HG03571 (cell line): Measurements from ENCODE around the gene ARHGEF10L.
"Not testable (repeated sequence)": the region's sequence is repeated elsewhere in the genome, so short reads cannot be mapped to it uniquely, and the experiment has no call there.

ENCODE experiments used
- ATAC-seq: cut with Tn5 transposase; IDR thresholded peaks from one replicate; pipeline ENCODE4 v1.9.1; 2021; ENCODE audit not compliant: unreplicated experiment

The ARHGEF10L gene

GRCh38 chr1:17733661-17734060, 194.2 kb downstream of the ARHGEF10L start:
- ATAC-seq, result no peak

DNA sequence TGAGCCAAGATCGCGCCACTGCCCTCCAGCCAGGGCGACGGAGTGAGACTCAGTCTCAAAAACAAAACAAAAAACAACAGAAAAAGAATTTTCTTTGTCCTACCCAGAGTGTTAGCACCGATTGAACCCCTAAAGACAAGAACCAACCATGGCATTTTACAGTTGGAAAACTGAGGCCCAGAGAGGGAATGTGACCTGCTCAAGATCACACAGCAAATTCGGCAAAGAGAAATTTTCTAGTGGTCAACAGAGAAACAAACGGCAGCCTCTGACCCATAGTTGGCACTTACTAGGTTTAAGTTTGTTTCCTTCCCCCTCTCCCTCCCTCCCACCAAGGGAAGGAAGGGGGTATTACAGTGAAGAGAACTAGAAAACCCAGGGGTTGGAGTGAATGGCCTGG, 195.1 kb downstream of the ARHGEF10L start:
- no peak for ATAC-seq

DNA sequence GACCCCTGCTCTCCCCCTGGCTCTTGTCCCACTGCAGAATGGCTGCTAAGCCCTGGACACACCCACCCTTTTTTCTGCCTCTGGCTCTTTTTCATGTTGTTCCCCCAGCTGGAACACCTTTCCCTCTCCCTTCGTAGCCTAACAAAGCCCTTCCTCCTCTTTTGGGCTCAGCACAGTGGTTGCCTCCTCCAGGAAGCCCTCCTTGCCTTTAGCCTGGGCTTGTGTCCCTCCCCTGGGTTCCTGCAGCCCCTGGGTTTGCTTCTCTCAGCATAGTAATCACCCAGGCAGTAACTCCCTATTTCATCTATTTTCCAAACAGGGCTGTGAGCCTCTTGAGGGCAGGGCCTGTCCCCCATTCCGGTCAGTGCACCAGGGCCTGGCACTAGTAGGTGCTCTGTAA, 195.8 kb downstream of the ARHGEF10L start:
- ATAC-seq, result no peak

- no peak for ATAC-seq
Measured at GRCh38 chr1:17735793-17736192, 196.3 kb downstream of the ARHGEF10L start.

DNA sequence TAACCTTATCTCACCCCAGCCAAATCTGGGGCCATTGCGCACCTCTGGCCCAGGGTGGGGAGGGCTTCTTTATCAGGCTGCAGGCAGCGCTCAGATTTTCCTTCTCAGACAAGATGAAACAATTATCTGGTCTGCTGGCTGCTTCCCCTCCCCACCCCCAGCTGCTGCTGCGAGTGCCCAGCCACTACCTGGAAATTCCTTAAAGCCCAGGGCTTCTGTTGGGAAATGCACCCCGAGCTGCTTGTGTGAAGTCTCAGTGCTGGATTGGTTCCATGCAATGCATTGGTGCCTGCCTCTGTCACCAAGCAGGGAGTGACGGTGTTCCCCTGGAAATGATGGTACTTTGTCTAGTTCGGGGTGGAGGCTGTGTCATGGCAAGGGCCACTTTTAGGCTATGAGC, 197.1 kb downstream of the ARHGEF10L start:
- ATAC-seq, result no peak

DNA sequence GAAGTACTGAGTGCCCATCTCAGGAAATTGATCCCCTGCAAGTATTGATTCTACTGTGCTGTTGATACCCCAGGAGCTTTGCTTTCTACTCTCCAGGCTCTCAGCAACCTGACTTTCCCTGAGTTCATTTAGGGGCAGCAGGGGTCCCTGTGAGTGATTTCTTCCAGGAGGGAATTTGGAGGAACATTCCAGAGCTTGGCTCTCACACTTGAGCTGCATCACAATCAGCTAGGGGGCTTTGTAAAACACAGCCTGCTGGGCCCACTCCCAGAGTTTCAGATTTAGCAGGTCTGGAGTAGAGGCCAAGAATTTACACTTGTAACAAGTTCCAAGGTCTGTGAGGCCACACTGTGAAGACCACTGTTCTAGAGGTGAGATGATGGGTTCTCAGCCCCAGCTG, 199.6 kb downstream of the ARHGEF10L start:
- ATAC-seq, result no peak

- ATAC-seq, result no peak
Measured at GRCh38 chr1:17741052-17741451, 201.6 kb downstream of the ARHGEF10L start.

DNA sequence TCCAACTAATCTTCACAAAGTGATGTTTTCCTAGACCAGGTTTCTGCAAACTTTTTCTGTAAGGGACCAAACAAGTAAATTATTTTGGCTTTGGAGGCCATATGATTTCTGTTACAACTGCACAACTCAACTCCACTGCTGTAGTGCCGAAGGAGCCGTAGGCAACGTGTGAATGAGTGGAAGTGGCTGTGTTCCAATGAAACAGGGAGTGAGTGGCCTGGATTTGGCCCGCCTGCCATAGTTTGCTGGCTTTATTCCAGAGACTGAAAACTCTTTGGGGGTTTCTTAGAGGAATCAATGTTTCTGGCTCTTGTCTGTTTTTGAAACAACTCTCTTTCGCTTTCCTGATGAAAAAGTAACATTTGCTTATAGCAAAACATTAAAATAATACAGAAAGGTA, 203.1 kb downstream of the ARHGEF10L start:
- ATAC-seq, result no peak

DNA sequence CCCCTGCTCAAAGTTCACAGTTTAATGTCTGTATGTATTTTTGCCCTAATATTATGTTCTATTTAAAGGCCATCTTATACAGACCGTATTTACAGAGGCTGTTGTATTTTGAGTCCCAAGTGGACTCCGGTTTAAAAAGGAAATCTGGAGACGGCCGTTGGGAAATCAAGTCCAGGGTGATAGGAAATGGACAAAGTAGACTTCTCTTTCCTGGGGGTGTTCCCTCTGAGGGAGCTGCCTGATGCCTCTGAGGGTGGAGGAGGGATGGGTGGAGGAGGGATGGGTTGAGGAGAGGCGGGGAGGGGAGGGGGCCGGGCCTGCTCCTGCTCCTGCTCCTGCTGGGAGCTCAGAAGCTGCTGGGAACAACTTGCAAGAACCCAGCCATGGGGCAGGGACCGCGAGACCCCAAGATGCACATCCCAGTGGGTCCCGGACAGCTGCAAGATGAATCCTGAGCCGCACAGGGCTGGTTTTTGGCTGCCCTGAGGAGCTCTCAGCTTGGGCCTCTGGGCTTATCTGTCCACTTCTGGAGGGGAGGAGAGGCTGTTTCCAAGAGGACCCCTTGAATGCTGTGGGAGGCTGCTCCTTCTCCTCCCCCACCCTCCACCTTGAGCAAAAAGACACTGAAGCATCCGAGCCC, 203.6 kb downstream of the ARHGEF10L start:
- no peak for ATAC-seq

- ATAC-seq, result no peak
Measured at GRCh38 chr1:17743925-17744324, 204.4 kb downstream of the ARHGEF10L start.

DNA sequence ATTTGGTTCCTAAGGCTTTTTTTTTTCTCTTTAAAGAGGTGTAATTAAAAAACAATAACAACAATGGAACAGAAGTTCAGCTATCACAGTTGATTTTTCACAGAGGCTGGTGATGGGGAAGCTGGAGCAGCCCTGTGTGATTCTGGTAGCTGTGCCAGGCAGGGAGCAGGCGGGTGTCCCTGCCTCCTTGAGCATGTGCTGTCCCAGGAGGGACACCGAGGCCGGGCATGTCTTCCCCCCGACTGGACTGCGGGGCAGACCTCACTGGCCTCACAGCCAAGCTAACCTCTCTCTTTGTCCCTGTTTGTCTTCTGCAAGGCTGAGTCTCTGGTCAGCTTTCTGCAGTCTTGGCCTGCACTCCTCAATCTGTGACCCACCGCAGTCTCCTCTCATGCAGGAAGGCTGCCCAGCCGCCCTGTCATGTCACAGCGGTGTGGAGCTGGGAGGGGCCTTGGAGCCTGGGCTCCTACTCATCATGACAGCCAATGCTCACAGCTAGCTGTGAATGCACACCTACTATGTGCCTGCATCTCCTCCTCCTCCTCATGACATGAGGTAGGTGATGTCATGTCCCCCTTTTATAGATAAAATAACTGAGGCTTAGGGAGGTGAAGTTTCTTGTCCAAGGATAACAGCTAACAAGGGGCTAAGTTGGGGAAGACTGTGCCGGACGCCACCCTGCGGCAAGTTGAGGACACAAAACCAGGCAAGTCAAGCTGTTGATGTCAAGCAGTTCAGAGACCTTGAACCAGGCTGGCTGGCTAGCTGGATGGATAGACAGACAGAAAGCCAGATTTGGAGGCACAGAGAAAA, 205.4 kb downstream of the ARHGEF10L start:
- no peak for ATAC-seq

- ATAC-seq, result no peak
Measured at GRCh38 chr1:17745479-17745955, 206.0 kb downstream of the ARHGEF10L start.

- ATAC-seq, result not testable (repeated sequence)
Measured at GRCh38 chr1:17746281-17746680, 206.8 kb downstream of the ARHGEF10L start.

- no peak for ATAC-seq
Measured at GRCh38 chr1:17746920-17747319, 207.4 kb downstream of the ARHGEF10L start.
